GM23338 (cell line): ENCODE measurements around the gene CYP11A1. TPM values are rescaled to one million over a fixed set of nuclear protein-coding genes. Genes with fewer than 3 reads are reported as not detected.

Experiments used
- ATAC-seq: fragments of 200-7000 bp; cut with Tn5 transposase; 3 replicates; pipeline ENCODE4 v1.9.1; 2020
- DNase-seq: peaks from one replicate; pipeline ENCODE4 v3.0.0-alpha.2; 2015; ENCODE audit warnings: low spot score
- H2AFZ ChIP-seq: fragments of 200-600 bp; sonication (generic); 2 replicates; pipeline ENCODE4 v1.8.0; 2016; ENCODE audit warnings: antibody characterized with exemption, mild to moderate bottlenecking, moderate library complexity
- H3F3A ChIP-seq: fragments of 200-600 bp; sonication (generic); replicated peaks from 2 replicates; pipeline ENCODE4 v1.8.0; 2017; ENCODE audit warnings: antibody characterized with exemption, mixed run types, low read depth
- H3K27ac ChIP-seq: fragments of 200-600 bp; sonication (generic); 2 replicates; pipeline ENCODE4 v1.6.1; 2016; ENCODE audit warnings: low read depth
- H3K27me3 ChIP-seq: fragments of 200-600 bp; sonication (generic); 2 replicates; pipeline ENCODE4 v1.8.0; 2016; ENCODE audit warnings: mild to moderate bottlenecking, mixed run types, moderate library complexity; ENCODE audit not compliant: insufficient read depth
- H3K36me3 ChIP-seq: fragments of 200-600 bp; sonication (generic); 2 replicates; pipeline ENCODE4 v1.8.0; 2016; ENCODE audit warnings: mild to moderate bottlenecking; ENCODE audit not compliant: insufficient read depth
- H3K4me1 ChIP-seq: fragments of 200-600 bp; sonication (generic); 2 replicates; pipeline ENCODE4 v1.8.0; 2016; ENCODE audit warnings: mild to moderate bottlenecking, moderate library complexity; ENCODE audit not compliant: insufficient read depth
- H3K4me2 ChIP-seq: fragments of 200-600 bp; sonication (generic); 2 replicates; pipeline ENCODE4 v1.7.1; 2017; ENCODE audit warnings: mixed run types
- H3K4me3 ChIP-seq: fragments of 200-600 bp; sonication (generic); 2 replicates; pipeline ENCODE4 v1.6.1; 2016; ENCODE audit warnings: mixed run types
- H3K79me2 ChIP-seq: fragments of 200-600 bp; sonication (generic); replicated peaks from 2 replicates; pipeline ENCODE4 v1.8.0; 2017; ENCODE audit warnings: mild to moderate bottlenecking; ENCODE audit not compliant: insufficient read depth
- H3K9me2 ChIP-seq: fragments of 200-600 bp; sonication (generic); 2 replicates; pipeline ENCODE4 v1.8.0; 2017; ENCODE audit not compliant: insufficient read depth
- H4K20me1 ChIP-seq: fragments of 200-600 bp; sonication (generic); replicated peaks from 2 replicates; pipeline ENCODE4 v1.8.0; 2017; ENCODE audit warnings: mild to moderate bottlenecking; ENCODE audit not compliant: insufficient read depth
- H3K27ac Mint-ChIP-seq: 2 replicates; pipeline ENCODE4 v1.8.0; 2020; ENCODE audit warnings: inconsistent platforms, mild to moderate bottlenecking, moderate library complexity, mixed read lengths
- H3K27me3 Mint-ChIP-seq: 3 replicates; pipeline ENCODE4 v1.8.0; 2022; ENCODE audit warnings: low read depth, mild to moderate bottlenecking, moderate library complexity, mixed read lengths, inconsistent platforms; ENCODE audit not compliant: insufficient read depth, poor library complexity
- H3K36me3 Mint-ChIP-seq: 3 replicates; pipeline ENCODE4 v1.8.0; 2021; ENCODE audit warnings: low read depth, mild to moderate bottlenecking, inconsistent platforms, moderate library complexity, mixed read lengths
- H3K4me1 Mint-ChIP-seq: 3 replicates; pipeline ENCODE4 v1.8.0; 2020; ENCODE audit warnings: mild to moderate bottlenecking, inconsistent platforms, mixed read lengths
- H3K4me3 Mint-ChIP-seq: 3 replicates; pipeline ENCODE4 v1.8.0; 2021; ENCODE audit warnings: moderate library complexity, mild to moderate bottlenecking, inconsistent platforms, mixed read lengths
- H3K9me3 Mint-ChIP-seq: 3 replicates; pipeline ENCODE4 v1.8.0; 2020; ENCODE audit warnings: moderate library complexity, mild to moderate bottlenecking, inconsistent platforms, mixed read lengths
- CREB1 ChIP-seq: fragments of 250-450 bp; sonication (Bioruptor Pico); IDR thresholded peaks from 2 replicates; pipeline ENCODE4 v1.5.0; 2020; ENCODE audit warnings: low read depth, mild to moderate bottlenecking, moderate library complexity
- CTCF ChIP-seq, 2 experiments: fragments of 200-600 bp in 1 of 2; sonication (generic) in 1 of 2; conservative IDR thresholded peaks; 2 replicates each; pipeline versions ENCODE4 v1.5.1 to v1.6.1; 2016 to 2017; ENCODE audit warnings: antibody characterized with exemption in 2 of 2, low read depth in 2 of 2, mild to moderate bottlenecking in 2 of 2, moderate library complexity in 1 of 2
- ETS1 ChIP-seq: IDR thresholded peaks from 2 replicates; pipeline ENCODE4 v1.6.1; 2016; ENCODE audit warnings: antibody characterized with exemption
- EZH2 ChIP-seq: fragments of 200-600 bp; sonication (generic); IDR thresholded peaks from one replicate; pipeline ENCODE4 v1.8.0; 2017; ENCODE audit warnings: antibody characterized with exemption, mild to moderate bottlenecking, low read depth; ENCODE audit not compliant: unreplicated experiment
- EZH2phosphoT487 ChIP-seq: fragments of 200-600 bp; sonication (generic); IDR thresholded peaks from one replicate; pipeline ENCODE4 v1.8.1; 2018; ENCODE audit warnings: antibody characterized with exemption; ENCODE audit not compliant: unreplicated experiment
- JUNB ChIP-seq: IDR thresholded peaks from one replicate; pipeline ENCODE4 v1.6.1; 2016; ENCODE audit warnings: antibody characterized with exemption; ENCODE audit not compliant: unreplicated experiment
- NANOG ChIP-seq: IDR thresholded peaks from 2 replicates; pipeline ENCODE4 v1.6.1; 2016; ENCODE audit warnings: antibody characterized with exemption, borderline replicate concordance
- POLR2AphosphoS5 ChIP-seq: IDR thresholded peaks from 2 replicates; pipeline ENCODE4 v1.6.1; 2016; ENCODE audit warnings: antibody characterized with exemption, low read depth
- STAT1 ChIP-seq: IDR thresholded peaks from one replicate; pipeline ENCODE4 v1.6.1; 2016; ENCODE audit warnings: antibody characterized with exemption; ENCODE audit not compliant: unreplicated experiment
- ZNF114 ChIP-seq: fragments of 250-450 bp; sonication (Bioruptor Pico); IDR thresholded peaks from 2 replicates; pipeline ENCODE4 v1.5.0; 2020; ENCODE audit warnings: mild to moderate bottlenecking, moderate library complexity
- ZNF331 ChIP-seq: fragments of 250-450 bp; sonication (Bioruptor Pico); IDR thresholded peaks from 2 replicates; pipeline ENCODE4 v1.5.0; 2020; ENCODE audit warnings: low read depth, mild to moderate bottlenecking, moderate library complexity
- polyA plus RNA-seq: library from polyadenylated mRNA; unstranded; fragments of >200 nt; fragmentation: Nextera tagmentation; extraction: Ambion mirVana; gene quantifications from 2 replicates; pipeline ENCODE4 v1.2.1, GENCODE V29; 2016
- total RNA-seq: library from RNA; depleted of rRNA; stranded (reverse); fragments of >200 nt; shearing (Covaris generic); gene quantifications from 2 replicates; pipeline ENCODE4 v1.2.3, GENCODE V29; 2014
- TF ChIP-seq, protein P1 (sequence below): IDR thresholded peaks from one replicate; pipeline ENCODE4 v1.6.1; 2018; ENCODE audit warnings: antibody characterized with exemption; ENCODE audit not compliant: unreplicated experiment
- TF ChIP-seq, protein P2 (sequence below): fragments of 250-450 bp; sonication (Bioruptor Pico); IDR thresholded peaks from 2 replicates; pipeline ENCODE4 v1.5.0; 2020; ENCODE audit warnings: mild to moderate bottlenecking, moderate library complexity

CYP11A1 gene
- total and polyA plus RNA-seq, 2 experiments from 2014 or later, result 1.2 to 1.7 TPM

GRCh38 chr15:74297887-74298286 lies 69.6 kb downstream of the CYP11A1 start:
- Histone ChIP-seq H3K27me3 (peaks cover 41% of the 10 kb centered on the region), H3K9me2 (no peaks in the 10 kb centered on the region), H3F3A (no peaks in the 10 kb centered on the region; the same call in 1 of the 2 replicates), H3K79me2 (no peaks in the 10 kb centered on the region), H3K4me3 (no peak overlapping the region), H3K4me1 (peaks cover 33% of the 10 kb centered on the region), H3K36me3 (no peaks in the 10 kb centered on the region), H3K4me2 (no peak overlapping the region), H4K20me1 (no peaks in the 10 kb centered on the region), H3K27ac (no peak overlapping the region), H2AFZ (no peak overlapping the region)
- Mint-ChIP-seq H3K36me3 (no peaks in the 10 kb centered on the region; the same call in 2 of the 3 replicates), H3K27ac (no peak overlapping the region), H3K27me3 (peaks cover 34% of the 10 kb centered on the region), H3K4me3 (no peak overlapping the region), H3K9me3 (no peaks in the 10 kb centered on the region; the same call in 2 of the 3 replicates), H3K4me1 (peaks cover 32% of the 10 kb centered on the region)
- ATAC-seq, result no peak
- TF ChIP-seq, protein P1, sequence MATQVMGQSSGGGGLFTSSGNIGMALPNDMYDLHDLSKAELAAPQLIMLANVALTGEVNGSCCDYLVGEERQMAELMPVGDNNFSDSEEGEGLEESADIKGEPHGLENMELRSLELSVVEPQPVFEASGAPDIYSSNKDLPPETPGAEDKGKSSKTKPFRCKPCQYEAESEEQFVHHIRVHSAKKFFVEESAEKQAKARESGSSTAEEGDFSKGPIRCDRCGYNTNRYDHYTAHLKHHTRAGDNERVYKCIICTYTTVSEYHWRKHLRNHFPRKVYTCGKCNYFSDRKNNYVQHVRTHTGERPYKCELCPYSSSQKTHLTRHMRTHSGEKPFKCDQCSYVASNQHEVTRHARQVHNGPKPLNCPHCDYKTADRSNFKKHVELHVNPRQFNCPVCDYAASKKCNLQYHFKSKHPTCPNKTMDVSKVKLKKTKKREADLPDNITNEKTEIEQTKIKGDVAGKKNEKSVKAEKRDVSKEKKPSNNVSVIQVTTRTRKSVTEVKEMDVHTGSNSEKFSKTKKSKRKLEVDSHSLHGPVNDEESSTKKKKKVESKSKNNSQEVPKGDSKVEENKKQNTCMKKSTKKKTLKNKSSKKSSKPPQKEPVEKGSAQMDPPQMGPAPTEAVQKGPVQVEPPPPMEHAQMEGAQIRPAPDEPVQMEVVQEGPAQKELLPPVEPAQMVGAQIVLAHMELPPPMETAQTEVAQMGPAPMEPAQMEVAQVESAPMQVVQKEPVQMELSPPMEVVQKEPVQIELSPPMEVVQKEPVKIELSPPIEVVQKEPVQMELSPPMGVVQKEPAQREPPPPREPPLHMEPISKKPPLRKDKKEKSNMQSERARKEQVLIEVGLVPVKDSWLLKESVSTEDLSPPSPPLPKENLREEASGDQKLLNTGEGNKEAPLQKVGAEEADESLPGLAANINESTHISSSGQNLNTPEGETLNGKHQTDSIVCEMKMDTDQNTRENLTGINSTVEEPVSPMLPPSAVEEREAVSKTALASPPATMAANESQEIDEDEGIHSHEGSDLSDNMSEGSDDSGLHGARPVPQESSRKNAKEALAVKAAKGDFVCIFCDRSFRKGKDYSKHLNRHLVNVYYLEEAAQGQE, result no peak
- TF ChIP-seq, protein P2, sequence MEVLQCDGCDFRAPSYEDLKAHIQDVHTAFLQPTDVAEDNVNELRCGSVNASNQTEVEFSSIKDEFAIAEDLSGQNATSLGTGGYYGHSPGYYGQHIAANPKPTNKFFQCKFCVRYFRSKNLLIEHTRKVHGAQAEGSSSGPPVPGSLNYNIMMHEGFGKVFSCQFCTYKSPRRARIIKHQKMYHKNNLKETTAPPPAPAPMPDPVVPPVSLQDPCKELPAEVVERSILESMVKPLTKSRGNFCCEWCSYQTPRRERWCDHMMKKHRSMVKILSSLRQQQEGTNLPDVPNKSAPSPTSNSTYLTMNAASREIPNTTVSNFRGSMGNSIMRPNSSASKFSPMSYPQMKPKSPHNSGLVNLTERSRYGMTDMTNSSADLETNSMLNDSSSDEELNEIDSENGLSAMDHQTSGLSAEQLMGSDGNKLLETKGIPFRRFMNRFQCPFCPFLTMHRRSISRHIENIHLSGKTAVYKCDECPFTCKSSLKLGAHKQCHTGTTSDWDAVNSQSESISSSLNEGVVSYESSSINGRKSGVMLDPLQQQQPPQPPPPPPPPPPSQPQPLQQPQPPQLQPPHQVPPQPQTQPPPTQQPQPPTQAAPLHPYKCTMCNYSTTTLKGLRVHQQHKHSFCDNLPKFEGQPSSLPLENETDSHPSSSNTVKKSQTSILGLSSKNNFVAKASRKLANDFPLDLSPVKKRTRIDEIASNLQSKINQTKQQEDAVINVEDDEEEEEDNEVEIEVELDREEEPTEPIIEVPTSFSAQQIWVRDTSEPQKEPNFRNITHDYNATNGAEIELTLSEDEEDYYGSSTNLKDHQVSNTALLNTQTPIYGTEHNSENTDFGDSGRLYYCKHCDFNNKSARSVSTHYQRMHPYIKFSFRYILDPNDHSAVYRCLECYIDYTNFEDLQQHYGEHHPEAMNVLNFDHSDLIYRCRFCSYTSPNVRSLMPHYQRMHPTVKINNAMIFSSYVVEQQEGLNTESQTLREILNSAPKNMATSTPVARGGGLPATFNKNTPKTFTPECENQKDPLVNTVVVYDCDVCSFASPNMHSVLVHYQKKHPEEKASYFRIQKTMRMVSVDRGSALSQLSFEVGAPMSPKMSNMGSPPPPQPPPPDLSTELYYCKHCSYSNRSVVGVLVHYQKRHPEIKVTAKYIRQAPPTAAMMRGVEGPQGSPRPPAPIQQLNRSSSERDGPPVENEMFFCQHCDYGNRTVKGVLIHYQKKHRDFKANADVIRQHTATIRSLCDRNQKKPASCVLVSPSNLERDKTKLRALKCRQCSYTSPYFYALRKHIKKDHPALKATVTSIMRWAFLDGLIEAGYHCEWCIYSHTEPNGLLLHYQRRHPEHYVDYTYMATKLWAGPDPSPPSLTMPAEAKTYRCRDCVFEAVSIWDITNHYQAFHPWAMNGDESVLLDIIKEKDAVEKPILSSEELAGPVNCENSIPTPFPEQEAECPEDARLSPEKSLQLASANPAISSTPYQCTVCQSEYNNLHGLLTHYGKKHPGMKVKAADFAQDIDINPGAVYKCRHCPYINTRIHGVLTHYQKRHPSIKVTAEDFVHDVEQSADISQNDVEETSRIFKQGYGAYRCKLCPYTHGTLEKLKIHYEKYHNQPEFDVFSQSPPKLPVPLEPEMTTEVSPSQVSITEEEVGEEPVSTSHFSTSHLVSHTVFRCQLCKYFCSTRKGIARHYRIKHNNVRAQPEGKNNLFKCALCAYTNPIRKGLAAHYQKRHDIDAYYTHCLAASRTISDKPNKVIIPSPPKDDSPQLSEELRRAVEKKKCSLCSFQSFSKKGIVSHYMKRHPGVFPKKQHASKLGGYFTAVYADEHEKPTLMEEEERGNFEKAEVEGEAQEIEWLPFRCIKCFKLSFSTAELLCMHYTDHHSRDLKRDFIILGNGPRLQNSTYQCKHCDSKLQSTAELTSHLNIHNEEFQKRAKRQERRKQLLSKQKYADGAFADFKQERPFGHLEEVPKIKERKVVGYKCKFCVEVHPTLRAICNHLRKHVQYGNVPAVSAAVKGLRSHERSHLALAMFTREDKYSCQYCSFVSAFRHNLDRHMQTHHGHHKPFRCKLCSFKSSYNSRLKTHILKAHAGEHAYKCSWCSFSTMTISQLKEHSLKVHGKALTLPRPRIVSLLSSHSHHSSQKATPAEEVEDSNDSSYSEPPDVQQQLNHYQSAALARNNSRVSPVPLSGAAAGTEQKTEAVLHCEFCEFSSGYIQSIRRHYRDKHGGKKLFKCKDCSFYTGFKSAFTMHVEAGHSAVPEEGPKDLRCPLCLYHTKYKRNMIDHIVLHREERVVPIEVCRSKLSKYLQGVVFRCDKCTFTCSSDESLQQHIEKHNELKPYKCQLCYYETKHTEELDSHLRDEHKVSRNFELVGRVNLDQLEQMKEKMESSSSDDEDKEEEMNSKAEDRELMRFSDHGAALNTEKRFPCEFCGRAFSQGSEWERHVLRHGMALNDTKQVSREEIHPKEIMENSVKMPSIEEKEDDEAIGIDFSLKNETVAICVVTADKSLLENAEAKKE (CRISPR knock-in tag), result no peak
- TF ChIP-seq ETS1 (no peak), CREB1 (CRISPR knock-in tag) (no peak), EZH2phosphoT487 (no peak), JUNB (no peak), ZNF331 (no peak), NANOG (no peak), CTCF (conservative IDR thresholded peaks at IDR 0.05; ENCODE audit: low read depth in 2 of 2) (no peak), ZNF114 (CRISPR knock-in tag) (no peak), POLR2AphosphoS5 (no peak), STAT1 (no peak), EZH2 (no peak)
- no peak for DNase-seq
